Astrocyte (in vitro differentiated cells and primary cell): ENCODE results near the gene NPIPB6. TPM values are rescaled to one million over a fixed set of nuclear protein-coding genes. Genes with fewer than 3 reads are reported as not detected.
"Not testable (repeated sequence)": the region's sequence is repeated elsewhere in the genome, so short reads cannot be mapped to it uniquely, and the experiment has no call there.

ENCODE experiments used
- DNase-seq: peaks from one replicate; pipeline ENCODE4 v3.0.0-alpha.2; 2010; ENCODE audit warnings: low read depth
- FAIRE-seq: peaks from 2 replicates; lab custom pipeline; 2011; peaks lifted over from hg19 to GRCh38; lab: Jason Lieb, UNC
- H2AFZ ChIP-seq: 2 replicates; pipeline ENCODE4 v1.6.0; 2012; ENCODE audit warnings: low read depth, low read length, inconsistent platforms
- H3K27ac ChIP-seq: 2 replicates; pipeline ENCODE4 v1.5.1; 2011; ENCODE audit warnings: low read depth, low read length, inconsistent platforms
- H3K27me3 ChIP-seq: 2 replicates; pipeline ENCODE4 v1.6.0; 2011; ENCODE audit warnings: low read length, inconsistent platforms; ENCODE audit not compliant: insufficient read depth
- H3K36me3 ChIP-seq: 2 replicates; pipeline ENCODE4 v1.5.1; 2011; ENCODE audit warnings: low read length, inconsistent platforms; ENCODE audit not compliant: insufficient read depth
- H3K4me1 ChIP-seq: 2 replicates; pipeline ENCODE4 v1.5.1; 2011; ENCODE audit warnings: low read length, inconsistent platforms; ENCODE audit not compliant: insufficient read depth
- H3K4me2 ChIP-seq: 2 replicates; pipeline ENCODE4 v1.6.0; 2012; ENCODE audit warnings: low read length, inconsistent platforms
- H3K4me3 ChIP-seq: 2 replicates; pipeline ENCODE4 v1.5.1; 2011; ENCODE audit warnings: low read depth, mild to moderate bottlenecking, low read length, inconsistent platforms; ENCODE audit not compliant: insufficient read depth
- H3K79me2 ChIP-seq: 2 replicates; pipeline ENCODE4 v1.6.0; 2012; ENCODE audit warnings: mild to moderate bottlenecking, low read length, inconsistent platforms; ENCODE audit not compliant: insufficient read depth
- H3K9ac ChIP-seq: 2 replicates; pipeline ENCODE4 v1.6.0; 2012; ENCODE audit warnings: mild to moderate bottlenecking, low read length, inconsistent platforms
- H3K9me3 ChIP-seq: 2 replicates; pipeline ENCODE4 v1.5.1; 2012; ENCODE audit warnings: low read depth, mild to moderate bottlenecking, low read length, inconsistent platforms; ENCODE audit not compliant: insufficient read depth
- H4K20me1 ChIP-seq: 2 replicates; pipeline ENCODE4 v1.6.0; 2012; ENCODE audit warnings: low read length, inconsistent platforms; ENCODE audit not compliant: insufficient read depth
- H3K27ac Mint-ChIP-seq: one replicate; pipeline ENCODE4 v1.8.0; 2021; ENCODE audit warnings: mild to moderate bottlenecking, mixed read lengths; ENCODE audit not compliant: unreplicated experiment
- H3K27me3 Mint-ChIP-seq: one replicate; pipeline ENCODE4 v1.8.0; 2021; ENCODE audit warnings: low read depth, mixed read lengths; ENCODE audit not compliant: unreplicated experiment
- H3K36me3 Mint-ChIP-seq: one replicate; pipeline ENCODE4 v1.8.0; 2021; ENCODE audit warnings: low read depth, mixed read lengths; ENCODE audit not compliant: unreplicated experiment
- H3K4me1 Mint-ChIP-seq: one replicate; pipeline ENCODE4 v1.8.0; 2021; ENCODE audit warnings: low read depth, mixed read lengths; ENCODE audit not compliant: unreplicated experiment
- H3K4me3 Mint-ChIP-seq: one replicate; pipeline ENCODE4 v1.8.0; 2021; ENCODE audit warnings: mild to moderate bottlenecking, moderate library complexity, mixed read lengths; ENCODE audit not compliant: unreplicated experiment
- H3K9me3 Mint-ChIP-seq: one replicate; pipeline ENCODE4 v1.8.0; 2021; ENCODE audit warnings: mild to moderate bottlenecking, mixed read lengths; ENCODE audit not compliant: unreplicated experiment
- total RNA-seq: library from RNA; stranded (reverse); gene quantifications from 2 replicates; pipeline ENCODE4 v1.2.1, GENCODE V29; 2021

Gene NPIPB6
- total RNA-seq, 1 donor from 2014 or later, result 1.7 TPM

DNA sequence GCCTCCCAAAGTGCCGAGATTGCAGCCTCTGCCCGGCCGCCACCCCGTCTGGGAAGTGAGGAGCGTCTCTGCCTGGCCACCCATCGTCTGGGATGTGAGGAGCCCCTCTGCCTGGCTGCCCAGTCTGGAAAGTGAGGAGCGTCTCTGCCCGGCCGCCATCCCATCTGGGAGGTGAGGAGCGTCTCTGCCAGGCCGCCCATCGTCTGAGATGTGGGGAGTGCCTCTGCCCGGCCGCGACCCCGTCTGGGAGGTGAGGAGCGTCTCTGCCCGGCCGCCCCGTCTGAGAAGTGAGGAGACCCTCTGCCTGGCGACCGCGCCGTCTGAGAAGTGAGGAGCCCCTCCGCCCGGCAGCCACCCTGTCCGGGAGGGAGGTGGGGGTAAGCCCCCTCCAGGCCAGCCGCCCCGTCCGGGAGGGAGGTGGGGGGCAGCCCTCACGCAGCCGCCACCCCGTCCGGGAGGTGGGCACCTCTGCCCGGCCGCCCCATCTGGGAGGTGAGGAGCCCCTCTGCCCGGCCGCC, 13.9 kb upstream of the NPIPB6 start:
- H3K4me2 ChIP-seq, H3K79me2 ChIP-seq, H3K4me3 Mint-ChIP-seq, FAIRE-seq, H4K20me1 ChIP-seq, H3K36me3 Mint-ChIP-seq, H2AFZ ChIP-seq, H3K27ac ChIP-seq, H3K27me3 Mint-ChIP-seq, H3K4me1 Mint-ChIP-seq, H3K4me3 ChIP-seq, H3K27ac Mint-ChIP-seq, H3K27me3 ChIP-seq, H3K4me1 ChIP-seq, H3K9me3 Mint-ChIP-seq, DNase-seq, H3K9me3 ChIP-seq, H3K36me3 ChIP-seq, H3K9ac ChIP-seq: not testable (repeated sequence)

DNA sequence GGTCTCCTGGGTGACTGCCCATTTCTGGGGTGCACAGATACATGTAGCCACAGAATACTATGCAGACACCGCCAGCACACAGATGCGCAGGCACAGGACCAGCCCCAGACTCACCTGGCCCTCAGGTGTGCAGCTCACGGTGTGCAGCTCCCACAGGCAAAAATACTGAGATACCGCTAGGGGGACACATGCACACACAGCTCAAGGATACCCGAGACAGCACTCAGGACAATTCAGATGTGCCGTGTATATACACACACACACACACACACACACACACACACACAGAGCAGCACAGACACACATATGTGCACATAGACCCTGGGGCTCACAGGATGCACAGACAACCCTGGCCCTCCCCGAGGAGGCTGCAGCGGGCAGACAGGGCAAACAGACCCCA, 11.8 kb upstream of the NPIPB6 start:
- not testable (repeated sequence) for H3K9me3 Mint-ChIP-seq, H3K27me3 ChIP-seq, H3K4me2 ChIP-seq, H3K36me3 ChIP-seq, H3K27ac ChIP-seq, H3K9ac ChIP-seq, DNase-seq, H2AFZ ChIP-seq, H3K4me1 ChIP-seq, H3K4me3 ChIP-seq, H3K27me3 Mint-ChIP-seq, H4K20me1 ChIP-seq, H3K4me1 Mint-ChIP-seq, H3K9me3 ChIP-seq, FAIRE-seq, H3K27ac Mint-ChIP-seq, H3K4me3 Mint-ChIP-seq, H3K79me2 ChIP-seq, H3K36me3 Mint-ChIP-seq

DNA sequence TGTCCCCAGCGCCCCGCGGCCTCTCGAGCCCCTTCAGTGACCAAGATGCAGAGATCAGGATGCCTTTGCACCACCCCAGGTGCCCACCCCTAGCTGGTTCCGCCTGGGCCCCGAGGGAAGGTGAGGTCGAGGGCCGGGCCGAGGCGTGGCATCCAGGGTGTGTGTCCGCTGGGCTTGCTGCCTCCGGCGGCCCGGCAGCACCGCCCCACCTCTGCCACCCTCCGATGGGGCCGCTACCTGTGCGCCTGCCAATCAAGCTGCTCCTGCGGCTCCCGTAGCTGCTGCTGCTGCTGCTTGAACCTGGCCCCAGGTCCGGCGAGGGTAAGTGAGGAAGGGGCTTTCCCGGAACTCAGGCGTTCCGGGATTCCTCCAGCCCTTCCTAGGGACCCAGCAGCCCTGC, 11.0 kb upstream of the NPIPB6 start:
- H3K4me3 Mint-ChIP-seq, result not testable (repeated sequence)

DNA sequence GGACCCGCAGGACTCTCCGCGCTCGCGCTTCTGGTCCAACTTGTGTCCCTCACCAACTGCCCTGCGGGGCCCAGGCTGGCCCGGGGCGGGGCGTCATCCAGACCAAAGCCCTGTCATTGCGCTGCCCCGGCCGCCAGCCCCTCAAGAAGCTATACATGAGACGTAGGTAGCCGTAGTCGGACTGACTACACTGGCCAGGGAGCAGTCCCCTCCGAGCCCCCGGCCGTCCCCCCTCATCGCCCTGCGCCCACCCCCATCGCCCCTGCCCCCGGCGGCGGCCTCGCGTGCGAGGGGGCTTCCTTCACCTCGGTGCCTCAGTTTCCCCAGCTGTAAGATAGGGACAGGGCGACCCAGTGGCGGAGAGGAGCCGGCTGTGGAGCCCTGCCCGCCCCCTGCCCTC, 4.6 kb upstream of the NPIPB6 start:
- not testable (repeated sequence) for H3K9me3 Mint-ChIP-seq, FAIRE-seq

More for the DNA sequence above, 11.0 kb upstream of the NPIPB6 start:
- H3K4me1 Mint-ChIP-seq, H3K4me3 ChIP-seq, H3K4me1 ChIP-seq, H4K20me1 ChIP-seq, H3K9me3 ChIP-seq, H2AFZ ChIP-seq, H3K9me3 Mint-ChIP-seq, DNase-seq, H3K27me3 ChIP-seq, H3K79me2 ChIP-seq, H3K36me3 Mint-ChIP-seq, H3K27ac ChIP-seq, H3K27ac Mint-ChIP-seq, H3K9ac ChIP-seq, FAIRE-seq, H3K4me2 ChIP-seq, H3K27me3 Mint-ChIP-seq, H3K36me3 ChIP-seq: not testable (repeated sequence)

DNA sequence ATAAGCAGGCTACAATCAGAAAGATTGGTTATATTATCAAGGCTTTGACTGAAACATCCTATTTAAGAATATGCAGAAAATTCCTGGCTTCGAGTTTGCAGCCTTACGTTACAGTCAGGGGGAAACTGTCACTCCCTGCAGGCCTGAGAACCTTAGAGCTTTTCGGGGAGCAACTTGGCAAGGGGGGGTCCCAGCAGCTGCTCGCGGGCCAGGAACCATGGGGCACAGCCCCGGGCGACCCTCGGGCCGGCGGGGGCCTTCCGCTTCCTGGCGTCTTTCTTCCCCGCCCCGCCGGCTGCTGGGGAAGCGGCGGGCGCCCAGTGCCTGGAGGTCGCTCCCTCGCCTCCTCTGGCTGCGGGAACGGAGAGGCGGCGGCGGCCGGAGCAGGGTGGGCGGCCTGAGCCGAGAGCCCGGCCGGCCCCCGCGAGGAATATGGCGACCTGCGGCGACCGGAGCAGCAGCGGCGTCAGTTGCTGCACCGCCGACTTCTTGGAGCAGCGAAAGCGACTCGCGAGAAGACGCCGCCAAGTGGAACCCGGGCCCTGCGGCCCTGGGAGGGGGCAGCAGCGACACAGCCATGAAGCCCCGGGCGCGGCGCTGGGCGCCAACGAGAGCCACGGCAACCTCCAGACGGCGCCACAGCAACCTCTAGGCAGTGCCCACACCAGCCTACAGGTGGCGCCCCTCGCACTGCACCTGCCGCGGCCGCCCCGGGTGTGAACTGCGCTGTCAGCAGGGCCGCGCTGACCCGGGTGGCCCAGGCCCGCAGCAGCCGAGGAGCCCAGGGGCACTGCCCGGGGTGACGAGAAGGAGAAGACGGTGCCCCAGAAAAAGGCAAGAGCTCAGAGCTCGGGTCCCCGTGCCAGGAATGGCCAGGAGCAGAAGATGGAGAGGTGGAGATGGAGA, 1.2 kb upstream of the NPIPB6 start:
- not testable (repeated sequence) for H3K4me2 ChIP-seq, H3K4me3 Mint-ChIP-seq, H3K4me1 ChIP-seq, H2AFZ ChIP-seq, H3K27ac Mint-ChIP-seq, DNase-seq, H3K9me3 Mint-ChIP-seq, H3K9ac ChIP-seq, H3K4me1 Mint-ChIP-seq, H3K36me3 Mint-ChIP-seq, H3K27me3 ChIP-seq, H3K36me3 ChIP-seq, H3K9me3 ChIP-seq, FAIRE-seq, H3K4me3 ChIP-seq, H3K79me2 ChIP-seq, H4K20me1 ChIP-seq, H3K27ac ChIP-seq, H3K27me3 Mint-ChIP-seq

More for the DNA sequence above, 4.6 kb upstream of the NPIPB6 start:
- not testable (repeated sequence) for H3K27ac Mint-ChIP-seq, H3K4me1 ChIP-seq, H3K36me3 ChIP-seq, H4K20me1 ChIP-seq, H3K4me3 Mint-ChIP-seq, H3K27ac ChIP-seq, H3K9me3 ChIP-seq, H3K4me3 ChIP-seq, H3K27me3 Mint-ChIP-seq, DNase-seq, H3K27me3 ChIP-seq, H3K9ac ChIP-seq, H3K36me3 Mint-ChIP-seq, H3K4me2 ChIP-seq, H3K79me2 ChIP-seq, H2AFZ ChIP-seq, H3K4me1 Mint-ChIP-seq

DNA sequence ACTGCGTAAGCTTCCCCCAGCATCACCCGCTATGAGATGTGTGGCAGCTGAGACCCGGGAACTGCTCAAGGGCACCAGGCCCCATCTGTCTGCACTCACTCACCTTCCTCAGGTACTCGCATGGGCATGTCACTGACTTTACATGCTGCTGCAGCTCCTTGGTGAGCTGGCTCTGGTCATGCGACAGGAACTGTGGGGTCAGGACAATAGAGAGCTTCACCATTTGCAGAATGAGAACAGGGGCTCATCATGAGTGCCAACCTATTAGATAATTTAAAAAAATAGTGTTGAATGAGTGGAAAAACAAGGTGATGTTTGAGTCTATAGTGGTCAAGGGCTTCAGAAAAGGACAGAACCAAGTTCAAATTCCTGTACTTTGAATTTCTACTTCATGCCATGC, 708 bp downstream of the NPIPB6 start:
- not testable (repeated sequence) for H3K27ac ChIP-seq, H3K27me3 Mint-ChIP-seq, H3K4me1 ChIP-seq, H3K27ac Mint-ChIP-seq, H3K4me3 ChIP-seq, DNase-seq, H3K9me3 Mint-ChIP-seq, H2AFZ ChIP-seq, H3K4me2 ChIP-seq, H3K27me3 ChIP-seq, H3K4me1 Mint-ChIP-seq, H3K79me2 ChIP-seq, H3K9me3 ChIP-seq, H3K36me3 Mint-ChIP-seq, H4K20me1 ChIP-seq, H3K9ac ChIP-seq, FAIRE-seq, H3K4me3 Mint-ChIP-seq, H3K36me3 ChIP-seq
